ENCODE results near the gene MRPL23. TPM values are rescaled to one million over a fixed set of nuclear protein-coding genes. Genes with fewer than 3 reads are reported as not detected.

The MRPL23 gene
- total RNA-seq, 2 donors from 2014 or later, result 69.9 to 109 TPM

- Histone ChIP-seq H3K4me3 (ENCODE audit: low read length) (no peak overlapping the region), H3K9ac (ENCODE audit: extremely low read depth, low read length, poor library complexity, severe bottlenecking) (no peak overlapping the region), H3K36me3 (ENCODE audit: control insufficient read depth, insufficient read depth, low read length) (no peaks in the 10 kb centered on the region), H3K27me3 (ENCODE audit: control insufficient read depth, insufficient read depth, low read length, poor library complexity, severe bottlenecking) (no peaks in the 10 kb centered on the region), H3K9me3 (ENCODE audit: control insufficient read depth, low read length) (no peaks in the 10 kb centered on the region), H3K27ac (ENCODE audit: low read depth, low read length) (no peak overlapping the region), H3K4me1 (ENCODE audit: control insufficient read depth, insufficient read depth, low read length) (no peaks in the 10 kb centered on the region)
- no peak for TF ChIP-seq CTCF (conservative IDR thresholded peaks at IDR 0.05)
- WGBS, 2 experiments (ENCODE audit: insufficient coverage in 1 of 2, insufficient read length in 1 of 2), result 90% methylated on average over 6 to 17 of the region's 18 CpGs
- Mint-ChIP-seq H3K4me3 (no peak overlapping the region), H3K27me3 (ENCODE audit: insufficient read depth) (peaks cover 5% of the 10 kb centered on the region), H3K4me1 (no peaks in the 10 kb centered on the region), H3K36me3 (ENCODE audit: low read depth) (no peaks in the 10 kb centered on the region), H3K9me3 (no peaks in the 10 kb centered on the region), H3K27ac (no peak overlapping the region)
- DNase-seq, result no peak
Measured at GRCh38 chr11:1931341-1932104, 15.6 kb upstream of the MRPL23 start.

GRCh38 chr11:1932105-1932480 is 15.0 kb upstream of the MRPL23 start:
- no peaks in the 10 kb centered on the region for H3K36me3 ChIP-seq (ENCODE audit: control insufficient read depth, insufficient read depth, low read length)
- H3K27ac ChIP-seq (ENCODE audit: low read depth, low read length), result no peak overlapping the region
- H3K4me3 ChIP-seq (ENCODE audit: low read length), result no peak overlapping the region
- 91 to 97% methylated on average over 3 to 11 of the region's 11 CpGs for WGBS, 2 experiments (ENCODE audit: insufficient coverage in 1 of 2, insufficient read length in 1 of 2)
- Mint-ChIP-seq H3K27me3 (ENCODE audit: insufficient read depth) (peaks cover 5% of the 10 kb centered on the region), H3K4me1 (no peaks in the 10 kb centered on the region), H3K27ac (no peak overlapping the region), H3K9me3 (no peaks in the 10 kb centered on the region), H3K36me3 (ENCODE audit: low read depth) (no peaks in the 10 kb centered on the region), H3K4me3 (no peak overlapping the region)
- no peak for DNase-seq
- H3K9me3 ChIP-seq (ENCODE audit: control insufficient read depth, low read length), result no peaks in the 10 kb centered on the region
- no peak overlapping the region for H3K9ac ChIP-seq (ENCODE audit: extremely low read depth, low read length, poor library complexity, severe bottlenecking)
- TF ChIP-seq CTCF (conservative IDR thresholded peaks at IDR 0.05), result no peak
- H3K4me1 ChIP-seq (ENCODE audit: control insufficient read depth, insufficient read depth, low read length), result no peaks in the 10 kb centered on the region
- no peaks in the 10 kb centered on the region for H3K27me3 ChIP-seq (ENCODE audit: control insufficient read depth, insufficient read depth, low read length, poor library complexity, severe bottlenecking)

- no peaks in the 10 kb centered on the region for H3K9me3 Mint-ChIP-seq
- WGBS, 2 experiments (ENCODE audit: insufficient coverage in 1 of 2, insufficient read length in 1 of 2), result 90% methylated on average over 2 to 4 of the region's 4 CpGs
- H3K4me1 ChIP-seq (ENCODE audit: control insufficient read depth, insufficient read depth, low read length), result no peaks in the 10 kb centered on the region
- H3K27ac ChIP-seq (ENCODE audit: low read depth, low read length), result no peak overlapping the region
- no peaks in the 10 kb centered on the region for H3K36me3 Mint-ChIP-seq (ENCODE audit: low read depth)
- no peaks in the 10 kb centered on the region for H3K9me3 ChIP-seq (ENCODE audit: control insufficient read depth, low read length)
- H3K27me3 Mint-ChIP-seq (ENCODE audit: insufficient read depth), result peaks cover 5% of the 10 kb centered on the region
- no peak overlapping the region for H3K4me3 Mint-ChIP-seq
- DNase-seq, result no peak
- no peaks in the 10 kb centered on the region for H3K27me3 ChIP-seq (ENCODE audit: control insufficient read depth, insufficient read depth, low read length, poor library complexity, severe bottlenecking)
- no peak overlapping the region for H3K9ac ChIP-seq (ENCODE audit: extremely low read depth, low read length, poor library complexity, severe bottlenecking)
- H3K27ac Mint-ChIP-seq, result no peak overlapping the region
- no peak overlapping the region for H3K4me3 ChIP-seq (ENCODE audit: low read length)
- no peaks in the 10 kb centered on the region for H3K4me1 Mint-ChIP-seq
- TF ChIP-seq CTCF (conservative IDR thresholded peaks at IDR 0.05), result no peak
- no peaks in the 10 kb centered on the region for H3K36me3 ChIP-seq (ENCODE audit: control insufficient read depth, insufficient read depth, low read length)
Measured at GRCh38 chr11:1932681-1933080, 14.5 kb upstream of the MRPL23 start.
